HepG2 (cell line): ENCODE results near the gene MARS1. TPM values are rescaled to one million over a fixed set of nuclear protein-coding genes. Genes with fewer than 3 reads are reported as not detected.
A peak's percentile ranks its signal among the peaks of the same experiment; 100 is the strongest.

Source experiments
- ELF4 ChIP-seq: sonication (generic); formaldehyde crosslinking; IDR thresholded peaks from 2 replicates; pipeline ENCODE4 v1.5.0; 2020; ENCODE audit warnings: missing genetic modification reagents, mild to moderate bottlenecking, moderate library complexity, borderline replicate concordance
- FOXC1 ChIP-seq: sonication (generic); formaldehyde crosslinking; IDR thresholded peaks from 2 replicates; pipeline ENCODE4 v1.8.0; 2022; ENCODE audit warnings: mild to moderate bottlenecking, missing genetic modification reagents, borderline replicate concordance
- GABPB1 ChIP-seq: IDR thresholded peaks from 2 replicates; pipeline ENCODE4 v1.6.1; 2016; ENCODE audit warnings: mild to moderate bottlenecking, missing genetic modification reagents, moderate library complexity, missing compliant biosample characterization
- GATAD1 ChIP-seq: IDR thresholded peaks from 2 replicates; pipeline ENCODE4 v1.6.1; 2016; ENCODE audit warnings: missing genetic modification reagents, missing compliant biosample characterization
- HES4 ChIP-seq: sonication (generic); formaldehyde crosslinking; IDR thresholded peaks from 2 replicates; pipeline ENCODE4 v1.9.0; 2021; ENCODE audit warnings: mild to moderate bottlenecking, missing genetic modification reagents, borderline replicate concordance
- HIVEP1 ChIP-seq: sonication (generic); formaldehyde crosslinking; IDR thresholded peaks from 2 replicates; pipeline ENCODE4 v1.4.0; 2020; ENCODE audit warnings: mild to moderate bottlenecking, missing genetic modification reagents
- HNRNPUL1 ChIP-seq: fragments of 200-400 bp; formaldehyde crosslinking; IDR thresholded peaks from 2 replicates; pipeline ENCODE4 v1.6.1; 2017; ENCODE audit warnings: low read depth, mild to moderate bottlenecking, low read length, moderate library complexity
- JUNB ChIP-seq: sonication (generic); formaldehyde crosslinking; IDR thresholded peaks from 2 replicates; pipeline ENCODE4 v1.8.0; 2022; ENCODE audit warnings: missing genetic modification reagents, mild to moderate bottlenecking, borderline replicate concordance
- PBX3 ChIP-seq: sonication (generic); formaldehyde crosslinking; IDR thresholded peaks from 2 replicates; pipeline ENCODE4 v1.8.1; 2023; ENCODE audit warnings: missing genetic modification reagents, inconsistent platforms, borderline replicate concordance
- PHF21A ChIP-seq: sonication (generic); formaldehyde crosslinking; IDR thresholded peaks from 2 replicates; pipeline ENCODE4 v1.5.0; 2020; ENCODE audit warnings: mild to moderate bottlenecking, missing genetic modification reagents
- PHF8 ChIP-seq: sonication (generic); formaldehyde crosslinking; IDR thresholded peaks from 2 replicates; pipeline ENCODE4 v1.5.0; 2020; ENCODE audit warnings: missing genetic modification reagents
- PRDM4 ChIP-seq: sonication (generic); formaldehyde crosslinking; IDR thresholded peaks from 2 replicates; pipeline ENCODE4 v1.9.0; 2021; ENCODE audit warnings: missing genetic modification reagents, borderline replicate concordance
- RFX1 ChIP-seq: fragments of 450-650 bp; IDR thresholded peaks from 2 replicates; pipeline ENCODE4 v1.6.1; 2017
- SIN3B ChIP-seq: fragments of 150-350 bp; IDR thresholded peaks from 2 replicates; pipeline ENCODE4 v1.6.1; 2014; ENCODE audit warnings: low read length
- SMARCE1 ChIP-seq: fragments of 450-650 bp; IDR thresholded peaks from 2 replicates; pipeline ENCODE4 v1.6.1; 2017; ENCODE audit warnings: borderline replicate concordance
- SPEN ChIP-seq: sonication (generic); formaldehyde crosslinking; IDR thresholded peaks from 2 replicates; pipeline ENCODE4 v1.5.1; 2020; ENCODE audit warnings: low read depth, mild to moderate bottlenecking, missing genetic modification reagents
- WIZ ChIP-seq: sonication (generic); formaldehyde crosslinking; IDR thresholded peaks from 2 replicates; pipeline ENCODE4 v1.5.1; 2020; ENCODE audit warnings: mild to moderate bottlenecking, missing genetic modification reagents
- YY1 ChIP-seq: IDR thresholded peaks from 2 replicates; pipeline ENCODE4 v1.6.1; 2011; ENCODE audit warnings: low read length, low read depth, moderate library complexity, mild to moderate bottlenecking; ENCODE audit not compliant: insufficient read depth, insufficient replicate concordance
- ZBTB20 ChIP-seq: sonication (generic); formaldehyde crosslinking; IDR thresholded peaks from 2 replicates; pipeline ENCODE4 v1.8.1; 2023; ENCODE audit warnings: missing genetic modification reagents, low read depth, mild to moderate bottlenecking, borderline replicate concordance
- ZBTB7B ChIP-seq: sonication (generic); formaldehyde crosslinking; IDR thresholded peaks from 2 replicates; pipeline ENCODE4 v1.4.0; 2020; ENCODE audit warnings: missing genetic modification reagents
- ZFP1 ChIP-seq: IDR thresholded peaks from 2 replicates; pipeline ENCODE4 v1.6.1; 2016
- ZNF605 ChIP-seq: sonication (generic); formaldehyde crosslinking; IDR thresholded peaks from 2 replicates; pipeline ENCODE4 v1.8.0; 2022; ENCODE audit warnings: mild to moderate bottlenecking, missing genetic modification reagents
- ZNF607 ChIP-seq: sonication (generic); formaldehyde crosslinking; IDR thresholded peaks from 2 replicates; pipeline ENCODE4 v1.5.1; 2020; ENCODE audit warnings: missing genetic modification reagents, mild to moderate bottlenecking, borderline replicate concordance
- ZSCAN30 ChIP-seq: sonication (generic); formaldehyde crosslinking; IDR thresholded peaks from 2 replicates; pipeline ENCODE4 v1.5.0; 2020; ENCODE audit warnings: mild to moderate bottlenecking, missing genetic modification reagents
- polyA plus RNA-seq, 8 experiments: library from polyadenylated mRNA; depleted of rRNA in 3 of 8; stranded (reverse) in 7 of 8; unstranded in 1 of 8; fragments of >200 nt; fragmentation: Illumina TruSeq in 4 of 8; extraction: Trizol in 4 of 8; gene quantifications; 2 replicates each; pipeline versions ENCODE4 v1.2.1 to v1.2.3, GENCODE V29; 2011 to 2016; ENCODE audit warnings: low read depth in 4 of 8, missing spikeins in 1 of 8, mixed read lengths in 1 of 8; ENCODE audit not compliant: insufficient read depth in 1 of 8
- total RNA-seq, 5 experiments: library from RNA; depleted of rRNA; stranded (reverse); fragments of >200 nt; fragmentation: Illumina TruSeq; extraction: Trizol; gene quantifications; 2 replicates each; pipeline ENCODE4 v1.2.3, GENCODE V29; 2016; ENCODE audit warnings: low read depth in 1 of 5
- TF ChIP-seq, protein P1 (sequence below): sonication (generic); formaldehyde crosslinking; IDR thresholded peaks from 2 replicates; pipeline ENCODE4 v1.8.0; 2022; ENCODE audit warnings: mild to moderate bottlenecking, missing genetic modification reagents, moderate library complexity
- TF ChIP-seq, protein P2 (sequence below): sonication (generic); formaldehyde crosslinking; IDR thresholded peaks from 2 replicates; pipeline ENCODE4 v1.4.0; 2020; ENCODE audit warnings: missing genetic modification reagents

MARS1 gene
- total and polyA plus RNA-seq, 2 of the 13 experiments (the other 11 are each of a cell fraction or from before 2014, with no cell fraction given): 115 to 181 TPM

- TF ChIP-seq SPEN (CRISPR knock-in tag) (peak; percentile 75; the same call in 1 of the 2 replicates), PHF21A (CRISPR knock-in tag) (peak; percentile 65; the same call in 1 of the 2 replicates), HES4 (CRISPR knock-in tag) (no peak), ZFP1 (CRISPR knock-in tag) (no peak), JUNB (CRISPR knock-in tag) (no peak), FOXC1 (CRISPR knock-in tag) (peak; percentile 77), ZBTB20 (CRISPR knock-in tag) (peak; percentile 37; the same call in 1 of the 2 replicates), GATAD1 (CRISPR knock-in tag) (peak; percentile 92), ZNF605 (0 out of 2 replicates have a peak, but pooled peaks have one; percentile 26), ZBTB7B (CRISPR knock-in tag) (no peak), RFX1 (no peak), GABPB1 (peak; percentile 97), PBX3 (no peak), SMARCE1 (no peak), PHF8 (CRISPR knock-in tag) (peak; percentile 74), WIZ (CRISPR knock-in tag) (0 out of 2 replicates have a peak, but pooled peaks have one; percentile 40), ZNF607 (CRISPR knock-in tag) (0 out of 2 replicates have a peak, but pooled peaks have one; percentile 19), ZSCAN30 (CRISPR knock-in tag) (no peak), ELF4 (CRISPR knock-in tag) (no peak), YY1 (peak; percentile 85), PRDM4 (CRISPR knock-in tag) (no peak), HIVEP1 (CRISPR knock-in tag) (peak; percentile 70), HNRNPUL1 (no peak), SIN3B (0 out of 2 replicates have a peak, but pooled peaks have one; percentile 37)
- TF ChIP-seq, protein P1, sequence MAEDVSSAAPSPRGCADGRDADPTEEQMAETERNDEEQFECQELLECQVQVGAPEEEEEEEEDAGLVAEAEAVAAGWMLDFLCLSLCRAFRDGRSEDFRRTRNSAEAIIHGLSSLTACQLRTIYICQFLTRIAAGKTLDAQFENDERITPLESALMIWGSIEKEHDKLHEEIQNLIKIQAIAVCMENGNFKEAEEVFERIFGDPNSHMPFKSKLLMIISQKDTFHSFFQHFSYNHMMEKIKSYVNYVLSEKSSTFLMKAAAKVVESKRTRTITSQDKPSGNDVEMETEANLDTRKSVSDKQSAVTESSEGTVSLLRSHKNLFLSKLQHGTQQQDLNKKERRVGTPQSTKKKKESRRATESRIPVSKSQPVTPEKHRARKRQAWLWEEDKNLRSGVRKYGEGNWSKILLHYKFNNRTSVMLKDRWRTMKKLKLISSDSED (CRISPR knock-in tag): no peak
- TF ChIP-seq, protein P2, sequence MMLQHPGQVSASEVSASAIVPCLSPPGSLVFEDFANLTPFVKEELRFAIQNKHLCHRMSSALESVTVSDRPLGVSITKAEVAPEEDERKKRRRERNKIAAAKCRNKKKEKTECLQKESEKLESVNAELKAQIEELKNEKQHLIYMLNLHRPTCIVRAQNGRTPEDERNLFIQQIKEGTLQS (CRISPR knock-in tag): peak; percentile 91
These were observed at the start of gene MARS1 (continued) for GRCh38 chr12:57487597-57488401.
